HG03103 (cell line): ENCODE data around the gene CEP76.

ENCODE experiments used
- ATAC-seq: cut with Tn5 transposase; IDR thresholded peaks from one replicate; pipeline ENCODE4 v1.9.1; 2021; ENCODE audit warnings: low read depth; ENCODE audit not compliant: unreplicated experiment

Gene CEP76

GRCh38 chr18:12721495-12722275, 19.2 kb upstream of the CEP76 start:
- no peak for ATAC-seq

GRCh38 chr18:12711446-12711845, 8.9 kb upstream of the CEP76 start:
- no peak for ATAC-seq

GRCh38 chr18:12703664-12704063, 1.1 kb upstream of the CEP76 start:
- no peak for ATAC-seq

- ATAC-seq = no peak
Measured at GRCh38 chr18:12703096-12703567, 609 bp upstream of the CEP76 start.

- no peak for ATAC-seq
Measured at GRCh38 chr18:12701161-12701560, 1.4 kb downstream of the CEP76 start.

- no peak for ATAC-seq
Measured at GRCh38 chr18:12699747-12700146, 2.8 kb downstream of the CEP76 start.

GRCh38 chr18:12694032-12694431, 8.5 kb downstream of the CEP76 start:
- ATAC-seq = no peak

GRCh38 chr18:12692206-12692605, 10.3 kb downstream of the CEP76 start:
- no peak for ATAC-seq

GRCh38 chr18:12689256-12689850, 13.2 kb downstream of the CEP76 start:
- ATAC-seq = no peak

- no peak for ATAC-seq
Measured at GRCh38 chr18:12686100-12686499, 16.4 kb downstream of the CEP76 start.

GRCh38 chr18:12679183-12679786, 23.2 kb downstream of the CEP76 start:
- ATAC-seq = no peak

GRCh38 chr18:12668041-12668440, 34.5 kb downstream of the CEP76 start:
- no peak for ATAC-seq

GRCh38 chr18:12659904-12660605, 42.5 kb downstream of the CEP76 start:
- ATAC-seq = no peak

GRCh38 chr18:12658426-12659138, 43.9 kb downstream of the CEP76 start:
- ATAC-seq = peak; percentile 21

GRCh38 chr18:12657684-12658425, 44.7 kb downstream of the CEP76 start, which contains the start of gene SPIRE1:
Gene SPIRE1 (minus strand): TSS chr18:12658107. CDS start chr18:12657866, 241 bp downstream.
- ATAC-seq = peak; percentile 36

GRCh38 chr18:12656938-12657683, 45.4 kb downstream of the CEP76 start:
- peak; percentile 35 for ATAC-seq

- ATAC-seq = no peak
Measured at GRCh38 chr18:12656605-12656937, 46.0 kb downstream of the CEP76 start.

GRCh38 chr18:12654971-12655370, 47.6 kb downstream of the CEP76 start:
- no peak for ATAC-seq

GRCh38 chr18:12652861-12653401, 49.6 kb downstream of the CEP76 start:
- no peak for ATAC-seq
